Stimulated activated CD8-positive, alpha-beta memory T cell treated with anti-CD3 and anti-CD28 coated beads, Interleukin-2, amount 100 ng/mL, for 48 hours (primary cell): ENCODE results near the gene INSYN1.
"Not testable (repeated sequence)": the region's sequence is repeated elsewhere in the genome, so short reads cannot be mapped to it uniquely, and the experiment has no call there.

Experiments
- DNase-seq, 2 donors: peaks; one replicate each; pipeline ENCODE4 v3.0.0-alpha.2; 2020; ENCODE audit warnings: low read depth in 2 of 2

INSYN1 gene

GRCh38 chr15:73753250-73754130 lies at the start of gene INSYN1:
INSYN1 (minus strand) TSS chr15:73753351; CDS start chr15:73751130, 2,221 bp downstream.
- no peak for DNase-seq

GRCh38 chr15:73802431-73803041 lies 49.4 kb upstream of the INSYN1 start:
- no peak for DNase-seq

GRCh38 chr15:73800662-73801345 lies 47.7 kb upstream of the INSYN1 start:
- no peak for DNase-seq

- DNase-seq: no peak
Observed at GRCh38 chr15:73799466-73799865, 46.3 kb upstream of the INSYN1 start.

- no peak for DNase-seq
Observed at GRCh38 chr15:73797366-73798158, 44.4 kb upstream of the INSYN1 start.

- no peak for DNase-seq
Observed at GRCh38 chr15:73796331-73796831, 43.2 kb upstream of the INSYN1 start.

- no peak for DNase-seq
Observed at GRCh38 chr15:73794443-73795133, 41.4 kb upstream of the INSYN1 start.

GRCh38 chr15:73792899-73793541 lies 39.9 kb upstream of the INSYN1 start:
- DNase-seq: not testable (repeated sequence)

- DNase-seq: no peak
Observed at GRCh38 chr15:73792415-73792814, 39.3 kb upstream of the INSYN1 start.

- no peak for DNase-seq
Observed at GRCh38 chr15:73789521-73790240, 36.5 kb upstream of the INSYN1 start.

GRCh38 chr15:73787621-73788020 lies 34.5 kb upstream of the INSYN1 start:
- DNase-seq: no peak

GRCh38 chr15:73786538-73786937 lies 33.4 kb upstream of the INSYN1 start:
- no peak for DNase-seq

GRCh38 chr15:73785256-73786014 lies 32.3 kb upstream of the INSYN1 start:
- DNase-seq: not testable (repeated sequence)

- DNase-seq: no peak
Observed at GRCh38 chr15:73784291-73784690, 31.1 kb upstream of the INSYN1 start.

GRCh38 chr15:73782344-73782959 lies 29.3 kb upstream of the INSYN1 start:
- DNase-seq: no peak

- DNase-seq: no peak
Observed at GRCh38 chr15:73781038-73781925, 28.1 kb upstream of the INSYN1 start.

GRCh38 chr15:73779974-73780373 lies 26.8 kb upstream of the INSYN1 start:
- no peak for DNase-seq

- DNase-seq: no peak
Observed at GRCh38 chr15:73777741-73778140, 24.6 kb upstream of the INSYN1 start.
